ENCODE results near the gene ARHGEF16.

Gene ARHGEF16

GRCh38 chr1:3510136-3510955 is 55.9 kb downstream of the ARHGEF16 start:
- in situ Hi-C loops (cut with MboI; ENCODE audit: low sequenced_read_pairs) = no loop called here

- in situ Hi-C loops (cut with MboI; ENCODE audit: low sequenced_read_pairs) = no loop called here
These were observed 56.4 kb downstream of the ARHGEF16 start for GRCh38 chr1:3510956-3511250.

- in situ Hi-C loops (cut with MboI; ENCODE audit: low sequenced_read_pairs) = no loop called here
These were observed 56.8 kb downstream of the ARHGEF16 start for GRCh38 chr1:3511306-3511705.

- in situ Hi-C loops (cut with MboI; ENCODE audit: low sequenced_read_pairs) = no loop called here
These were observed 57.4 kb downstream of the ARHGEF16 start for GRCh38 chr1:3511856-3512255.

GRCh38 chr1:3514404-3514803 is 59.9 kb downstream of the ARHGEF16 start:
- in situ Hi-C loops (cut with MboI; ENCODE audit: low sequenced_read_pairs) = no loop called here

- in situ Hi-C loops (cut with MboI; ENCODE audit: low sequenced_read_pairs) = no loop called here
These were observed 60.8 kb downstream of the ARHGEF16 start for GRCh38 chr1:3515272-3515671.

- in situ Hi-C loops (cut with MboI; ENCODE audit: low sequenced_read_pairs) = no loop called here
These were observed 61.5 kb downstream of the ARHGEF16 start for GRCh38 chr1:3515774-3516480.

GRCh38 chr1:3516481-3516869 is 62.0 kb downstream of the ARHGEF16 start:
- in situ Hi-C loops (cut with MboI; ENCODE audit: low sequenced_read_pairs) = no loop called here

GRCh38 chr1:3516911-3517675 is 62.6 kb downstream of the ARHGEF16 start:
- in situ Hi-C loops (cut with MboI; ENCODE audit: low sequenced_read_pairs) = no loop called here

- in situ Hi-C loops (cut with MboI; ENCODE audit: low sequenced_read_pairs) = no loop called here
These were observed 63.8 kb downstream of the ARHGEF16 start for GRCh38 chr1:3518256-3518655.

GRCh38 chr1:3518756-3519155 is 64.3 kb downstream of the ARHGEF16 start:
- in situ Hi-C loops (cut with MboI; ENCODE audit: low sequenced_read_pairs) = no loop called here

- in situ Hi-C loops (cut with MboI; ENCODE audit: low sequenced_read_pairs) = no loop called here
These were observed 64.9 kb downstream of the ARHGEF16 start for GRCh38 chr1:3519301-3519885.

GRCh38 chr1:3520419-3521378 is 66.2 kb downstream of the ARHGEF16 start:
- in situ Hi-C loops (cut with MboI; ENCODE audit: low sequenced_read_pairs) = no loop called here

- in situ Hi-C loops (cut with MboI; ENCODE audit: low sequenced_read_pairs) = no loop called here
These were observed 67.0 kb downstream of the ARHGEF16 start for GRCh38 chr1:3521426-3521825.

GRCh38 chr1:3522112-3522511 is 67.6 kb downstream of the ARHGEF16 start:
- in situ Hi-C loops (cut with MboI; ENCODE audit: low sequenced_read_pairs) = no loop called here

- in situ Hi-C loops (cut with MboI; ENCODE audit: low sequenced_read_pairs) = no loop called here
These were observed 68.2 kb downstream of the ARHGEF16 start for GRCh38 chr1:3522564-3523265.

- in situ Hi-C loops (cut with MboI; ENCODE audit: low sequenced_read_pairs) = no loop called here
These were observed 69.5 kb downstream of the ARHGEF16 start for GRCh38 chr1:3523980-3524379.

- in situ Hi-C loops (cut with MboI; ENCODE audit: low sequenced_read_pairs) = no loop called here
These were observed 70.2 kb downstream of the ARHGEF16 start for GRCh38 chr1:3524556-3525203.

Data from HL-60/S4 treated with retinoic acid at 250 ng/mL for 4 days and 3 days (cell line).